ENCODE data around the gene SPATA31E1.
A peak's percentile ranks its signal among the peaks of the same experiment; 100 is the strongest.
"Not testable (repeated sequence)": the region's sequence is repeated elsewhere in the genome, so short reads cannot be mapped to it uniquely, and the experiment has no call there.

SPATA31E1 gene

DNA sequence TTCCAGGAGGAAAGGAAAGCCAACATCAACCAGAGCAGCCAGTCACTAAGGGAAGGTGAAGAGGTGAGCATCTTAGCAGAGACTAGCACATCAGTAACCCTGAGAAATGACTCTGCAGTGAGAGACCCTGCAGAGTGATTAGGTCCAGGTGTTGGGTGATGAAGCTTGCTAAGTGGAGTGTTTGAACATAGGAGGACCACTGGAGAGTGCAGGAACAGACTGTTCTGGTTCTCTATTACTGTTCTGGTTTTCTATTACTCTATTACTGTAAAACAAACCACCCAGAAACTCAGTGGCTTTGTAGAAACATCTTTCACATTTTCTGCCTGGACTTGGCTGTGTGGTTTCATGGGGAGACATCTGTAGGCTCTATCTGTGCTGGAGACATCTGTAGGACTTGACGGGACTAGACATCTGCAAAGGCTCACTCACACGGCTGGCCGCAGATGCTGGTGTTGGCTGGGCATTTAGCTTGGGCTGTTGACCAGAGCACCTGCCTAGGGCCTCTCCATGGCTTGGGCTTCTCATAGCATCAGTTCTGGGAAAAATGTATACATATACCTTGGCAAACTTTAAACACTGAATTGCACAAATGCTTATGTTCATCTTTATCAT lies 33.4 kb upstream of the SPATA31E1 start:
- H3K4me2 ChIP-seq, result no peak overlapping the region
- no peak overlapping the region for H3K27ac ChIP-seq
- H3K9me3 ChIP-seq (replicated peaks in 1 of 11), result 0 out of 22 replicates have a peak, but pooled peaks cover 0 to 2% (median 0%) of the 10 kb centered on the region in 11 experiments
- H3K27me3 ChIP-seq, result peaks cover 0 to 15% (median 0%) of the 10 kb centered on the region in 11 experiments; a peak in 4 of 22 replicates
- peaks cover 0 to 24% (median 5%) of the 10 kb centered on the region in 10 experiments; a peak in 12 of 20 replicates for H3K4me1 ChIP-seq
- H4K20me1 ChIP-seq, result no peaks in the 10 kb centered on the region
- no peak overlapping the region for H3K9ac ChIP-seq
- TF ChIP-seq Cebpa-rat (IDR thresholded peaks at IDR 0.05), result no peak
- H3K4me3 ChIP-seq, result no peak overlapping the region
- no peaks in the 10 kb centered on the region for H3K36me3 ChIP-seq

DNA sequence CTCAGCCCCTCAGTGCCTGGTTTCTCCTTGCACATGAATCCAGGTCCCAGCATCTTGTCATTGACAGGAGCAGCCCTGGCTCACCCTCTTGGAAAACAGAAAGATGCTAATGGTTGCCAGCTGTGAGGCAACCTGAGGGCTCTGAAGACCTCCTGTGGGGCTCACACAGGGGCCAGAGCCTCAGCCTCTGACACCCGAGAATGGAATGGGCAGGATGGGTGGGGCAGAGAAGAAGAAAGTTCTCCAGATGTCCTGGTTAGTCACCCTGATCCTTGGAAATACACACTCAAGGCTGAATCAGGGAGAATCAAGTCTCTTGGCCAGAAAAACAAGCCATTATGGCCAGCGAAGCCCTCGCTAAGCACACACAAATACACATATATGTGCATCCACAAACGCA lies 32.3 kb upstream of the SPATA31E1 start:
- H3K9me3 ChIP-seq (replicated peaks in 1 of 11), result no peaks in the 10 kb centered on the region
- peak overlapping the region in 2 of 11 experiments; percentile 81; a peak in 3 of 22 replicates for H3K4me2 ChIP-seq
- peaks cover 0 to 24% (median 5%) of the 10 kb centered on the region in 10 experiments; a peak in 12 of 20 replicates for H3K4me1 ChIP-seq
- no peak for TF ChIP-seq Cebpa-rat (IDR thresholded peaks at IDR 0.05)
- H3K4me3 ChIP-seq, result no peak overlapping the region
- H3K27me3 ChIP-seq, result peaks cover 0 to 4% (median 0%) of the 10 kb centered on the region in 11 experiments; a peak in 1 of 22 replicates
- H3K27ac ChIP-seq, result no peak overlapping the region
- no peaks in the 10 kb centered on the region for H3K36me3 ChIP-seq
- H4K20me1 ChIP-seq, result no peaks in the 10 kb centered on the region
- H3K9ac ChIP-seq, result no peak overlapping the region

DNA sequence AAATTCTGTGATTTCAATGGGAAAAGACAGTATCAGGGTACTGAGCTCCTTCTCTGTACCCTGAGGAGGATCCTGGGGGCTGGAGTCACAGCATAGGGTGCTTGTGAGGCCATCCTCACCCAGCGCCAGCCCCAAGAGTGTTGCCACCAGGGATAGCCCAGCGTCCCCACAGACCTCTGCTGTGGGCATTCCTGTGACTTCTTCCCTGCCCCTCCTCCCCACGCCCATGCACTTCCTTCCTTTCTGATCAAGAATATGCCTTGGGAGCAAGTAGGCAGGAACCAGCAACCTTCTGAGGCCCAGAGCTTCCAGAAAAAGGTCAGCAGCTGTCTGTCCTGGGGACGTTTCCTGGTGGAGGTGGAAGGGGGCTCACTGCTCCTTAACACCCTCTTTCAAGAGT lies 31.5 kb upstream of the SPATA31E1 start:
- Histone ChIP-seq H3K4me2 (peak overlapping the region in 10 of 11 experiments; percentile 12 to 81 (median 51); a peak in 16 of 22 replicates), H3K4me1 (peaks cover 0 to 24% (median 5%) of the 10 kb centered on the region in 10 experiments; a peak in 12 of 20 replicates)

DNA sequence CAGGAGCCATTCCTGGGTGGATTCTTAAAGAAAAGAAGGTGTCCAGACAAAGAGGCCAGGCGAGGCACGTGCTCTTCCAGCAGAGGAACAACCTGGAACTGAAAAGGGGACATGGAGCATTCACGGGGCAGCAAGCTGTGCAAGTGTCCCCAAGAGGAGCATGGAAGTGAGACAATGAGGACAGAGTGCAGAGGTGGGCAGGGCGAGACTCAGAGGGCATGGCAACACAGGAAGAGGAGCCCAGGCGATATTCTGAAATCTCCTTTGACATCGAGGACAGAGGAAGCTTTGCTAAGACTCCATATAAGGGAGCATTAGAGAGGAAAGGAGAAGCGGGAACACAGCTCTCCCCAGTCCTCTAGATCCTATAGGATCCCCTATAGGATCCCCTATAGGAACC lies 29.4 kb upstream of the SPATA31E1 start:
- H3K27ac ChIP-seq, result no peak overlapping the region
- H4K20me1 ChIP-seq, result no peaks in the 10 kb centered on the region
- no peaks in the 10 kb centered on the region for H3K27me3 ChIP-seq
- no peak for TF ChIP-seq Cebpa-rat (IDR thresholded peaks at IDR 0.05)
- no peak overlapping the region for H3K4me3 ChIP-seq
- H3K36me3 ChIP-seq, result no peaks in the 10 kb centered on the region
- peaks cover 12 to 18% (median 14%) of the 10 kb centered on the region in 11 experiments; a peak in 20 of 22 replicates for H3K9me3 ChIP-seq (replicated peaks in 1 of 11)
- peak overlapping the region in 2 of 11 experiments; percentile 11 to 14; a peak in 1 of 22 replicates for H3K4me2 ChIP-seq
- H3K4me1 ChIP-seq, result peaks cover 0 to 24% (median 5%) of the 10 kb centered on the region in 10 experiments; a peak in 12 of 20 replicates
- H3K9ac ChIP-seq, result no peak overlapping the region

More for the DNA sequence above, 31.5 kb upstream of the SPATA31E1 start:
- H3K4me3 ChIP-seq; H3K9me3 ChIP-seq (replicated peaks in 1 of 11); H3K36me3 ChIP-seq; H3K27ac ChIP-seq; H4K20me1 ChIP-seq; H3K9ac ChIP-seq; H3K27me3 ChIP-seq: not testable (repeated sequence)

DNA sequence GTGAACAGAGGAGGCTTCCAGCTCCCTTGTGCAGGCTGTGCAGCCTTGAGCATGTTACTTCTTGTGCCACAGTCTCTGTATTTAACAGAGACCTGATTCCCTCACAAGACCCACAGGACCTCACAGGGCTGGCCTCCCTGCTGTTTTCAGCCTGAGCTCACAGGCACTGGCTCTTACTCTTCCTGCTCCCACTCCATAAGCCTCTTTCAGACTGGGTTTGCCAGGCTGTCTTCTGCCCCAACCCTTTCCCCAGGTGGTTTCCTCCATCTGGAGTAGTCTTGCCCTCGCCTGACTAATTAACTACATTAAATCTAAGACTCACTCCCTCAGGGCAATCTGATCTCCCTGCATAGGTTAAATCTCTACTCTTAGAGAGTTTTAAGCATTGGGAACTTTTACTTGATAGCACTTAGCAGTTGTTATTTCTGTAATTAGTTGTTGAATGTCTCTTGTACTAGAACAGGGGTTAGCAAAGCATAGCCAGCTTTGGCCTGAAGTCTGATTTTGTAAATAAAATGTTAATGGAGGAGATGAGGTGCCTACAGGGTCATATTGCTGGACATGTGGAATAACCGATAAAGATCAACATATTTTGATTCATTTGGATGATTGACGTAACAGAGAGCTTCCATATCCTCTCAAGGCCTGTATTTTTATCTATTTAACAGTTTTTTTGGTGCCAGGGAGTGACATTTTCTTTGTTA lies 28.6 kb upstream of the SPATA31E1 start:
- Histone ChIP-seq H3K4me3 (no peak overlapping the region), H3K27me3 (no peaks in the 10 kb centered on the region), H3K27ac (no peak overlapping the region), H3K9ac (no peak overlapping the region), H3K9me3 (replicated peaks in 1 of 11) (peaks cover 19 to 25% (median 21%) of the 10 kb centered on the region in 11 experiments; a peak in 21 of 22 replicates), H3K4me1 (peaks cover 0 to 24% (median 5%) of the 10 kb centered on the region in 10 experiments; a peak in 12 of 20 replicates), H3K4me2 (0 out of 22 replicates have a peak overlapping the region, but pooled peaks of 1 of the 11 experiments have one; percentile 11), H3K36me3 (no peaks in the 10 kb centered on the region), H4K20me1 (no peaks in the 10 kb centered on the region)
- TF ChIP-seq Cebpa-rat (IDR thresholded peaks at IDR 0.05), result no peak

DNA sequence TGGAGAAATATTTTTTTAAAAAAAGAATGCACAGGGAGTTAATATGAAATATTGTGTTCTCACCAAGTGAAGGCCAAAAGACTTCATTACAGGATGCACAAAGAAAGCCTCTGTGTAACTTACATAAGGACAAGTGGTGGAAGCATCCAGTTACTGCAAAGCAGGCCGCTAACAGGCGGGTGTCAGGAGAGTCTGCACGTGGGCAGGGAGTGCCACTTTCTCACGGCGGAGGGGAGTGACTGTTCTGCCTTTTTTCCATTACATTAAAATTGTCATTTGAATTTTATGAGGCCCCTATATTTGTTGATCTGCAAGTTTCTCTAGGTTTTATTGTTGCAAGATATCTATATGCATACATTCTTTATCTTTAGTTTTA lies 28.1 kb upstream of the SPATA31E1 start:
- Histone ChIP-seq H3K9ac (no peak overlapping the region), H3K4me3 (no peak overlapping the region), H3K4me1 (peaks cover 0 to 24% (median 5%) of the 10 kb centered on the region in 10 experiments; a peak in 12 of 20 replicates), H3K4me2 (no peak overlapping the region), H3K27me3 (no peaks in the 10 kb centered on the region), H4K20me1 (no peaks in the 10 kb centered on the region), H3K36me3 (no peaks in the 10 kb centered on the region), H3K9me3 (replicated peaks in 1 of 11) (peaks cover 23 to 31% (median 26%) of the 10 kb centered on the region in 11 experiments; a peak in 21 of 22 replicates), H3K27ac (no peak overlapping the region)
- no peak for TF ChIP-seq Cebpa-rat (IDR thresholded peaks at IDR 0.05)

DNA sequence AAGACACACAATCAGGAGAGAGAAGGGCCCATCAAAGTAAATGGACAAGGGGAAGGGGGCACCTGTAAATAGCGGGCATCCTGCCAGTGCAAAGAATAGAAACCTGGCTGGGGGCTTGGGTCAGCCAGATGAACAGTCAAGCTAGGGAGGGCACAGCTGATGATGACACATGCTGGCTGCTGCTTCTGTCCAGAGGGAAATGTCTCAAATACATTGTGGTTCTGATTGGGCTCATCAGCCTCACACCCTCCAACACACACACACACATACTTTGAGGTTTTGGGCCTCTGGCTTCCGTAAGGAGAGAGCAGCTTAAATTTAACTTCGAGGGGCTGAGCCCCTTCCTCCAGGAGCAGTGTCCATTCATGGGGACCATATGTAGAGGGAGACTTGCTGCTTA lies 27.6 kb upstream of the SPATA31E1 start:
- Histone ChIP-seq H3K9ac (no peak overlapping the region), H3K4me3 (no peak overlapping the region), H3K4me1 (peaks cover 0 to 24% (median 5%) of the 10 kb centered on the region in 10 experiments; a peak in 12 of 20 replicates), H4K20me1 (no peaks in the 10 kb centered on the region), H3K27ac (no peak overlapping the region), H3K9me3 (replicated peaks in 1 of 11) (peaks cover 25 to 36% (median 31%) of the 10 kb centered on the region in 11 experiments; a peak in 21 of 22 replicates), H3K4me2 (no peak overlapping the region), H3K36me3 (no peaks in the 10 kb centered on the region), H3K27me3 (no peaks in the 10 kb centered on the region)
- TF ChIP-seq Cebpa-rat (IDR thresholded peaks at IDR 0.05), result no peak

DNA sequence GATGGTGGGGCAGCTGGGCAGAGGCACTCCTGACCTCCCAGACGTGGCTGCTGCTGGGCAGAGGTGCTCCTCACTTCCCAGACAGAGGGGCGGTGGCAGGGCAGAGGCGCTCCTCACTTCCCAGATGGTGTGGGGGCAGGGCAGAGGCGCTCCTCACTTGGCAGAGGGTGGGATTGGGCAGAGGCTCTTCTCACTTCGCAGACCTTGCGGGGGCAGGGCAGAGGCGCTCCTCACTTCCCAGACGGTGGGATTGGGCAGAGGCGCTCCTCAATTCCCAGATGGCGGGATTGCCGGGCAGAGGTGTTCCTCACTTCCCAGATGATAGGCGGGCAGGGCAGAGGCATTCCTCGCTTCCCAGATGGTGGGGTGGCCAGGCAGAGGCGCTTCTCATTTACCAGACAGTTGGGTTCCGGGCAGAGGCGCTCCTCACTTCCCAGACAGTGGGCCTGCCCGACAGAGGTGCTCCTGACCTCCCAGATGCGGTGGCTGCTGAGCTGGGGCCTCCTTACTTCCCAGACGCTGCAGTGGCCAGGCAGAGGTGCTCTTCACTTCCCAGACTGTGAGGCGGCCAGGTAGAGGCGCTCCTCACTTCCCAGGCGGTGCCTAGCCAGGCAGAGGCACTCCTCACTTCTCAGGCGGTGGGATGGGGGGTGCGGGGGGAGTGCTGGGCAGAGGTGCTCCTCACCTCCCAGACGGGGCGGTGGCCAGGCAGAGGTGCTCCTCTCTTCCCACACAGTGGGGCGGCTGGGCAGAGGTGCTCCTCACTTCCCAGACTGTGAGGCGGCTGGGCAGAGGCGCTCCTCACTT lies 25.3 kb upstream of the SPATA31E1 start:
- Histone ChIP-seq H3K27me3 (no peaks in the 10 kb centered on the region), H4K20me1 (no peaks in the 10 kb centered on the region), H3K9me3 (replicated peaks in 1 of 11) (peaks cover 31 to 56% (median 47%) of the 10 kb centered on the region in 11 experiments; a peak in 21 of 22 replicates), H3K36me3 (no peaks in the 10 kb centered on the region), H3K27ac (no peak overlapping the region), H3K4me1 (0 out of 20 replicates have a peak, but pooled peaks cover 0 to 6% (median 0%) of the 10 kb centered on the region in 10 experiments), H3K4me3 (no peak overlapping the region), H3K4me2 (no peak overlapping the region), H3K9ac (no peak overlapping the region)
- TF ChIP-seq Cebpa-rat (IDR thresholded peaks at IDR 0.05), result no peak
